ENCODE results near the gene CASZ1.

The CASZ1 gene

DNA sequence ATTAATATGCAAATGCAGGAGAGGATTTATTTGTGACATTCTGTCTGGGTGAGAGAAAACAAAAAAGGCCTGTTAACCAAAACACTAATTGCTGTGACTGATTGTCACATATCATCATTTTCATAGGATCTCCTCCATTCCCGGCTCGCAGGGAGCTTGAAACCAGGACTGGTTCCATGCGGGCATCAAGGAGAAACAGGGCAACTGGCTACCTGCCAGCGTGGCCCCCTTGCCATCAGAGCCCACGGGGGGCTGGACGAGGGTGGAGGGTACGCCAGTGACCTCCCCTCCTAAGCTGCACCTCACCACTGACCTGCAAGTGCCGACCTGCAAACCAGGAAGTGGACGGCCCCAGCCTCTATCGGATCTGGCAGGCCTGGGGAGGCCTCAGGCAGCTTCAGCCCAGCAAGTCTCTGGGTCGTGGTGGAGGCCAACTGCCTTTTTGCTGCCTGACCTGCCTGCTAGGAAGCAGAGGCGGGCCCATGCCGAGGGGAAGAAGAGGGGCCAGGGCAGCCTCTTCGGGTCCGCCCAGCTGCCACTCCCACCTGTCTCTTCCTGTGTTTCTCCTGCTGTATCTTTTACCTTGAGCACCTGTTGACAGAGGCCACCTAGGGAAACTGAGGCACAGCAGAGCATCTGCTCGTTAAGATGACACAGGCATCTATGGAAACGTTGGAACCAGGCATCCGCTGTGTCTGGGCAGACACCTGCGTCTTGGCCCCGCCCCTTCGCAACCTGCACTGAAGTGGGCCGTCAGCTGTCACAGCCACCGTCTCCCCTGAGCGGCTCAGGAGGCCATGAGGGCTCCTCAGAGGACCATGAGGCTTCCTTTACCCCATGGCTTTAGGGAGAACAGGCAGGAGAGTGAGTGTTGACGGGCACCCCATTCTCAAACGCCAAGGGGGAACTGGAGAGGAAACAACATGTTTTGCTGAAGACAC, 74.8 kb downstream of the CASZ1 start:
- H3K9ac ChIP-seq (ENCODE audit: low read length in 5 of 5), result no peak overlapping the region
- H3K36me3 ChIP-seq (ENCODE audit: control insufficient read depth in 5 of 5, insufficient read depth in 5 of 5, low read length in 5 of 5), result no peaks in the 10 kb centered on the region
- no peaks in the 10 kb centered on the region for H3K9me3 ChIP-seq (ENCODE audit: control insufficient read depth in 5 of 5, low read length in 5 of 5)
- H3K4me1 ChIP-seq (ENCODE audit: control insufficient read depth in 5 of 5, insufficient read depth in 5 of 5, low read length in 5 of 5), result peaks cover 0 to 13% (median 11%) of the 10 kb centered on the region in 5 donors
- H3K4me3 ChIP-seq (ENCODE audit: low read depth in 1 of 5, low read length in 5 of 5), result no peak overlapping the region
- H3K27me3 ChIP-seq (ENCODE audit: control insufficient read depth in 5 of 5, insufficient read depth in 4 of 5, low read length in 5 of 5), result peaks cover 0 to 38% (median 19%) of the 10 kb centered on the region in 5 donors
- no peak overlapping the region for H3K27ac ChIP-seq (ENCODE audit: low read depth, low read length)

DNA sequence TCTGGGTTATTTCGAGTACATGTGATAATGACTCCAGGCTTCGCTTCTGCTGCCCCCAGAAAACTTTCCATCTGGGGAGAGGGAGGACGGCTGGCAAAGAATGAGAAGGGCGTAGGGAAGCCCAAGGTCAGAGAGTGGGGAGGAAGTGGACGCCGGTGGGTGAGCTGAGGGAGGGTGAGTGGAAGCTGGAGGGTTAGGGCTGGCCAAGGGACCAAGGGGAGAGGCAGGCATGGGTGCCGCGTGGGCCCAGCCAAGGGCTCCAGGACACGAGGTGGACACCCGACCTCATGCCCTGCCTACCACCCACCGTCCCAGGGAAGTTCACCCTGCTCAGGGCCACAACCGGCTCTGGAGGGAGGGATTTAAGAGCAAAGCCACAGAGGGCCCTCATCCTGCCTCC, 75.8 kb downstream of the CASZ1 start:
- Histone ChIP-seq H3K4me3 (ENCODE audit: low read depth in 1 of 5, low read length in 5 of 5) (no peak overlapping the region), H3K9ac (ENCODE audit: low read length in 5 of 5) (no peak overlapping the region), H3K9me3 (ENCODE audit: control insufficient read depth in 5 of 5, low read length in 5 of 5) (no peaks in the 10 kb centered on the region), H3K4me1 (ENCODE audit: control insufficient read depth in 5 of 5, insufficient read depth in 5 of 5, low read length in 5 of 5) (peaks cover 0 to 16% (median 13%) of the 10 kb centered on the region in 5 donors), H3K27me3 (ENCODE audit: control insufficient read depth in 5 of 5, insufficient read depth in 4 of 5, low read length in 5 of 5) (peaks cover 0 to 44% (median 23%) of the 10 kb centered on the region in 5 donors), H3K36me3 (ENCODE audit: control insufficient read depth in 5 of 5, insufficient read depth in 5 of 5, low read length in 5 of 5) (no peaks in the 10 kb centered on the region), H3K27ac (ENCODE audit: low read depth, low read length) (no peak overlapping the region)

GRCh38 chr1:10718083-10718415, 78.4 kb downstream of the CASZ1 start:
- Histone ChIP-seq H3K9ac (ENCODE audit: low read length in 5 of 5) (no peak overlapping the region), H3K27ac (ENCODE audit: low read depth, low read length) (no peak overlapping the region), H3K9me3 (ENCODE audit: control insufficient read depth in 5 of 5, low read length in 5 of 5) (no peaks in the 10 kb centered on the region), H3K36me3 (ENCODE audit: control insufficient read depth in 5 of 5, insufficient read depth in 5 of 5, low read length in 5 of 5) (no peaks in the 10 kb centered on the region), H3K4me1 (ENCODE audit: control insufficient read depth in 5 of 5, insufficient read depth in 5 of 5, low read length in 5 of 5) (peaks cover 0 to 16% (median 3%) of the 10 kb centered on the region in 5 donors), H3K27me3 (ENCODE audit: control insufficient read depth in 5 of 5, insufficient read depth in 4 of 5, low read length in 5 of 5) (peaks cover 6 to 55% (median 33%) of the 10 kb centered on the region in 5 donors), H3K4me3 (ENCODE audit: low read depth in 1 of 5, low read length in 5 of 5) (peak overlapping the region in 1 of 5 donors; percentile 1)

- H3K27ac ChIP-seq (ENCODE audit: low read depth, low read length), result no peak overlapping the region
- H3K27me3 ChIP-seq (ENCODE audit: control insufficient read depth in 5 of 5, insufficient read depth in 4 of 5, low read length in 5 of 5), result peaks cover 6 to 61% (median 33%) of the 10 kb centered on the region in 5 donors
- H3K36me3 ChIP-seq (ENCODE audit: control insufficient read depth in 5 of 5, insufficient read depth in 5 of 5, low read length in 5 of 5), result no peaks in the 10 kb centered on the region
- peaks cover 0 to 16% (median 3%) of the 10 kb centered on the region in 5 donors for H3K4me1 ChIP-seq (ENCODE audit: control insufficient read depth in 5 of 5, insufficient read depth in 5 of 5, low read length in 5 of 5)
- no peak overlapping the region for H3K9ac ChIP-seq (ENCODE audit: low read length in 5 of 5)
- H3K9me3 ChIP-seq (ENCODE audit: control insufficient read depth in 5 of 5, low read length in 5 of 5), result no peaks in the 10 kb centered on the region
- H3K4me3 ChIP-seq (ENCODE audit: low read depth in 1 of 5, low read length in 5 of 5), result peak overlapping the region in 1 of 5 donors; percentile 1
Measured at GRCh38 chr1:10717296-10718082, 79.0 kb downstream of the CASZ1 start.

GRCh38 chr1:10716840-10717239, 79.6 kb downstream of the CASZ1 start:
- Histone ChIP-seq H3K27ac (ENCODE audit: low read depth, low read length) (no peak overlapping the region), H3K36me3 (ENCODE audit: control insufficient read depth in 5 of 5, insufficient read depth in 5 of 5, low read length in 5 of 5) (no peaks in the 10 kb centered on the region), H3K9me3 (ENCODE audit: control insufficient read depth in 5 of 5, low read length in 5 of 5) (no peaks in the 10 kb centered on the region), H3K9ac (ENCODE audit: low read length in 5 of 5) (no peak overlapping the region), H3K4me3 (ENCODE audit: low read depth in 1 of 5, low read length in 5 of 5) (no peak overlapping the region), H3K27me3 (ENCODE audit: control insufficient read depth in 5 of 5, insufficient read depth in 4 of 5, low read length in 5 of 5) (peaks cover 6 to 63% (median 33%) of the 10 kb centered on the region in 5 donors), H3K4me1 (ENCODE audit: control insufficient read depth in 5 of 5, insufficient read depth in 5 of 5, low read length in 5 of 5) (peaks cover 0 to 16% (median 3%) of the 10 kb centered on the region in 5 donors)

DNA sequence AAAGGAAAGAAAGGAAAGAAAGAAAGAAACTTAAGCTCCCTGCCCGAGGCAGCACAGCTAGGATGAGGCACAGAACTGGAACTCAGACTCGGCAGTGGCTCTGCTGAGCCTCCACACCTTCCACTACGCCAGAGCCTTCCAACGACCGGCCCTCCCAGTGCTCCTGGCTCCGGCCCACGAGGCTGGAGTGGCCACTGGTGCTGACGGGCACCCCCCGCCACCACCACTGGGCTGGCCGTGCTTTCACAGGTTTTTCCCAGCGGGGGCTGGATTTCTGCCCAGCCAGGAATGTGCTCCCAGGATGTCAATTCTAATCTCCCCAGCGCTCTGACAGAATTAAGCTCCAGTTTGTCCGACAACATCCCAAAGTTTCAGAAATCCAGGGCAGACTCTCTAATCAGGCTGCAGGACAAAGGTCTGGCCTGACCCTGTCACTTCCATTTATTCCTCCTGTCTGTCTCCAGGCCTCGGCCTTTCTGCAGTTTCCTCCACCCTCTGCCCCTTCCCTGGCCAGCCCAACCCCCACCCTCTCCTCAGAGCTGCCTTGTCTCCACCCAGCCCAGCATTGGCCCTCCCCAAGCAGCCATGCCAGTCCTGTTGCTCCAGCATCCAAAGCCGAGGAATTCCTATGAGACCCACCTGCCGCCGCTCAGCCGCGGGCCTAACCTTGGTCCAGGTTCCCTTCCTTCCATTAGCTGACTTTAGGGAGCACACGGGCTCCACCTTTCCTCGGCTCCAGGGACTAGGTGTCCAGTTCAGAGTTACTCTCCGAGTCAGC, 81.9 kb downstream of the CASZ1 start:
- Histone ChIP-seq H3K27ac (ENCODE audit: low read depth, low read length) (no peak overlapping the region), H3K4me3 (ENCODE audit: low read depth in 1 of 5, low read length in 5 of 5) (no peak overlapping the region), H3K36me3 (ENCODE audit: control insufficient read depth in 5 of 5, insufficient read depth in 5 of 5, low read length in 5 of 5) (no peaks in the 10 kb centered on the region), H3K9me3 (ENCODE audit: control insufficient read depth in 5 of 5, low read length in 5 of 5) (no peaks in the 10 kb centered on the region), H3K4me1 (ENCODE audit: control insufficient read depth in 5 of 5, insufficient read depth in 5 of 5, low read length in 5 of 5) (peaks cover 0 to 26% (median 3%) of the 10 kb centered on the region in 5 donors), H3K9ac (ENCODE audit: low read length in 5 of 5) (peak overlapping the region in 1 of 5 donors; percentile 7), H3K27me3 (ENCODE audit: control insufficient read depth in 5 of 5, insufficient read depth in 4 of 5, low read length in 5 of 5) (peaks cover 12 to 44% (median 27%) of the 10 kb centered on the region in 5 donors)

DNA sequence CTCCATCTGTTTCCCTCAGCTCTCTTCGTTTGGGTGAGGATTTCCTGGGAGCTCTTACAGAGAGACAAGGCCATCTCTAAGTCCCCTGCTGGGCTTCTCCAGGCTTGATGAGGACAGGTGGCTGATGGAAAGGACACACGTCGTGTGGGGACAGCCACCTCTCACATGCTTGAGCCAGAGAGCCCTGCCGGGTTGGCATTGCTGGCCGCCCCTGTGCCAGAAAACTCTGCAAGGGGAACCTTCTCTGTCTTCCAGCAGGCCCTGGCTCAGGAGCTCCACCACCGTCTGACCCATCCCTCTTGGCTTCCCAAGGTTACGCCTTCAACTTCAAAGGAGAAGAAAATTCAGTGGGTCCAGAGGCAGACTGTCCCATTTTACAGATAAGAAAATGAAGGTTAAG, 82.8 kb downstream of the CASZ1 start:
- Histone ChIP-seq H3K27me3 (ENCODE audit: control insufficient read depth in 5 of 5, insufficient read depth in 4 of 5, low read length in 5 of 5) (peaks cover 12 to 41% (median 25%) of the 10 kb centered on the region in 5 donors), H3K27ac (ENCODE audit: low read depth, low read length) (no peak overlapping the region), H3K36me3 (ENCODE audit: control insufficient read depth in 5 of 5, insufficient read depth in 5 of 5, low read length in 5 of 5) (no peaks in the 10 kb centered on the region), H3K9ac (ENCODE audit: low read length in 5 of 5) (no peak overlapping the region), H3K9me3 (ENCODE audit: control insufficient read depth in 5 of 5, low read length in 5 of 5) (no peaks in the 10 kb centered on the region), H3K4me1 (ENCODE audit: control insufficient read depth in 5 of 5, insufficient read depth in 5 of 5, low read length in 5 of 5) (peaks cover 0 to 30% (median 3%) of the 10 kb centered on the region in 5 donors), H3K4me3 (ENCODE audit: low read depth in 1 of 5, low read length in 5 of 5) (no peak overlapping the region)

DNA sequence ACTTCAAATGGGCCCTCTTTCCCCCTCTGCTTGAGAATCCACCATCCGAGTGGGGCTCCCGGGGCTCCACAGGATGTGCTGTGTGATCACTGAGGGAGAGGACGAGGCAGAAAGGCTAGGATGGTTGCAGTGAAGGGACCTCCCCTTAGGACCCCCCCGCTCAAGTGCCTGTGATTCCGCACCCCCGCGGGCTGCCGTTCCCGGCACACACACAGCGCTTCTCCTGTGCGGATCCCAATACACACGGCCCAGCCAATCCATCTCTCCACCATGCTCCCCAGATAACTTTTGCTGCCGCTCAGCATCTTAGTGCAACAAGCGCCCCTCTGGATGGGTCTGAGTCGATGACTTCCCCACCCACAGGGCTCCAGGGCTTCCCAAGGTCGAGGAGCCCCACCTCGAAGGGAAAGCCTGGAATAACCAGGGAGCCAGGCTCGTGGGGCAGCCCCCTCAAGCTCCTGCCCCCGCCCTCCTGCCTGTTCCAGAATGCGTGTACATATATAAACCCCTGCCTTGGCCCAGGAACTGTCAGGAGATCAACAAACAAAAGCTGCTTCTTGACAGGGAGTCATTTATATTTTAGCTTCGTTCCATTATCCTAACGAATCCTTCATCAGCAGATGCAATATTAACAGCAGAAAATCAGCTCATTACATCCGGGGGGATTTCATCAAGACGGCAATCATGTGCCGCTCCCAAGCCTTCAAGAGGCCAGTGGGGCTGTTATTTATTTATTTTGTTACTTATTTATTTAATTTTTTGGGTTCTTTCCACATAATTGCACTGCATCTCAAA, 83.7 kb downstream of the CASZ1 start:
- Histone ChIP-seq H3K4me1 (ENCODE audit: control insufficient read depth in 5 of 5, insufficient read depth in 5 of 5, low read length in 5 of 5) (peaks cover 0 to 27% (median 3%) of the 10 kb centered on the region in 5 donors), H3K4me3 (ENCODE audit: low read depth in 1 of 5, low read length in 5 of 5) (no peak overlapping the region), H3K27me3 (ENCODE audit: control insufficient read depth in 5 of 5, insufficient read depth in 4 of 5, low read length in 5 of 5) (peaks cover 17 to 37% (median 28%) of the 10 kb centered on the region in 5 donors), H3K9me3 (ENCODE audit: control insufficient read depth in 5 of 5, low read length in 5 of 5) (no peaks in the 10 kb centered on the region), H3K36me3 (ENCODE audit: control insufficient read depth in 5 of 5, insufficient read depth in 5 of 5, low read length in 5 of 5) (no peaks in the 10 kb centered on the region), H3K27ac (ENCODE audit: low read depth, low read length) (no peak overlapping the region), H3K9ac (ENCODE audit: low read length in 5 of 5) (no peak overlapping the region)

- Histone ChIP-seq H3K36me3 (ENCODE audit: control insufficient read depth in 5 of 5, insufficient read depth in 5 of 5, low read length in 5 of 5) (no peaks in the 10 kb centered on the region), H3K9ac (ENCODE audit: low read length in 5 of 5) (peak overlapping the region in 1 of 5 donors; percentile 8), H3K9me3 (ENCODE audit: control insufficient read depth in 5 of 5, low read length in 5 of 5) (no peaks in the 10 kb centered on the region), H3K27me3 (ENCODE audit: control insufficient read depth in 5 of 5, insufficient read depth in 4 of 5, low read length in 5 of 5) (peaks cover 22 to 40% (median 34%) of the 10 kb centered on the region in 5 donors), H3K27ac (ENCODE audit: low read depth, low read length) (no peak overlapping the region), H3K4me3 (ENCODE audit: low read depth in 1 of 5, low read length in 5 of 5) (no peak overlapping the region), H3K4me1 (ENCODE audit: control insufficient read depth in 5 of 5, insufficient read depth in 5 of 5, low read length in 5 of 5) (peaks cover 0 to 13% (median 0%) of the 10 kb centered on the region in 5 donors)
Measured at GRCh38 chr1:10710489-10710888, 86.0 kb downstream of the CASZ1 start.
